ENCODE results near the gene ARL6IP4.

Gene ARL6IP4

DNA sequence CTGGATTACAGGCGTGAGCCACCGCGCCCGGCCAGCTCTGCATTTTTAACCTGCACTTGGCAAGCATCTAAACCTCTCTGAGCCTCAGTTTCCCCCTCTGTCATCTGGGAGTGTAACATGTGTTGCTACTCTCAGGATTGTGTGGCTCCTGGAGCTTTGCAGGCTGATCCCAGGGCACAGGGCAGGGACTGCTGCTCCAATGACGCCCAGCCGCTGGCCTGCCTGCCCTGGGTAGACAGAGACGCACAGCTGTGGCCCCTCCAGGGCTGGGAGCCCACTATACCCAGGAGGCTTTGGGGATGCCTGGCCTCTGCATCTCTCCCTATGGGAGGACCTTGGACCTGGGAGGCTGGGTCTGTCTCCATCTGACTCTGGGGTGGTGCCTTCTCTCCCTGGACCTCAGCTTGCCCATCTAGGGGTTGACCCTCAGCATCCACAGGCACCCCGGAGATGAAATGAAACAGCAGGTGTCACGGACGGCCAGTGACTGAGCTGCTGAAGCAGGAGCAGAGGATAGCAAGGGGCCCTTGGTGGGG lies 13.7 kb downstream of the ARL6IP4 start:
- DNase-seq, result no peak
- Histone ChIP-seq H3K36me3 (replicated peaks) (no peaks in the 10 kb centered on the region), H3K27ac (no peak overlapping the region), H3K4me3 (ENCODE audit: low read depth, low read length) (no peak overlapping the region), H3K27me3 (replicated peaks) (no peaks in the 10 kb centered on the region)
- TF ChIP-seq CTCF (IDR thresholded peaks at IDR 0.05; ENCODE audit: low read depth, low read length, missing control alignments), result no peak
- in situ Hi-C loops (cut with HindIII; ENCODE audit: low pct_ligation_motif_present, low sequenced_read_pairs), result no loop called here

- no peaks in the 10 kb centered on the region for H3K36me3 ChIP-seq (replicated peaks)
- H3K4me3 ChIP-seq (ENCODE audit: low read depth, low read length), result no peak overlapping the region
- TF ChIP-seq CTCF (IDR thresholded peaks at IDR 0.05; ENCODE audit: low read depth, low read length, missing control alignments), result no peak
- H3K27ac ChIP-seq, result no peak overlapping the region
- in situ Hi-C loops (cut with HindIII; ENCODE audit: low pct_ligation_motif_present, low sequenced_read_pairs), result no loop called here
- H3K27me3 ChIP-seq (replicated peaks), result no peaks in the 10 kb centered on the region
- DNase-seq, result no peak
These were observed 14.5 kb downstream of the ARL6IP4 start for GRCh38 chr12:122994781-122995502.

- TF ChIP-seq CTCF (IDR thresholded peaks at IDR 0.05; ENCODE audit: low read depth, low read length, missing control alignments), result no peak
These were observed 15.2 kb downstream of the ARL6IP4 start for GRCh38 chr12:122995503-122996187.

DNA sequence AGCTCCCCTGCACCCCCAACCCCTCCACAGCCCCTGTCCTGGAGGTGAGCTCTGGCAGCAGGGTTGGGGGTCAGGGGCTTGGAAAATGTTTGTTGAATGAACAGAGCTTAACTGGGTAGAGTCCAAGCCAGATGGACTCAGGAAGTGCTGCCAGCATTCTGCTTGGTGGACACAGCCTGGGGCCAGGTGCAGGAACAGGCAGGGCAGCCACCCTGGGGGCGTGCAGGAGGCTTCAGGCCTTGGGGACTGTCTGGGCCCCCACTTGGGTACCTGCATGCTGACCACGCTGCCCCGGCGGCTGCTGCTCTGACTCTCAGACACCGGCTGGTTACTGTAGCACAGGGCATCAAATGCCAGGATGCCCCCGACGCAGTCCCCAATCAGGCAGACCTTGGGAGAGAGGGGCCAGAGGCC lies 15.7 kb downstream of the ARL6IP4 start:
- in situ Hi-C loops (cut with HindIII; ENCODE audit: low pct_ligation_motif_present, low sequenced_read_pairs), result no loop called here
- H3K27me3 ChIP-seq (replicated peaks), result no peaks in the 10 kb centered on the region
- no peak for TF ChIP-seq CTCF (IDR thresholded peaks at IDR 0.05; ENCODE audit: low read depth, low read length, missing control alignments)
- H3K4me3 ChIP-seq (ENCODE audit: low read depth, low read length), result no peak overlapping the region
- H3K27ac ChIP-seq, result no peak overlapping the region
- no peak for DNase-seq
- no peaks in the 10 kb centered on the region for H3K36me3 ChIP-seq (replicated peaks)

More at GRCh38 chr12:122995503-122996187, 15.2 kb downstream of the ARL6IP4 start:
- H3K27me3 ChIP-seq (replicated peaks), result no peaks in the 10 kb centered on the region
- in situ Hi-C loops (cut with HindIII; ENCODE audit: low pct_ligation_motif_present, low sequenced_read_pairs), result no loop called here
- no peak overlapping the region for H3K4me3 ChIP-seq (ENCODE audit: low read depth, low read length)
- no peak for DNase-seq
- no peaks in the 10 kb centered on the region for H3K36me3 ChIP-seq (replicated peaks)
- no peak overlapping the region for H3K27ac ChIP-seq

GRCh38 chr12:122996621-122997342 lies 16.3 kb downstream of the ARL6IP4 start:
- DNase-seq, result no peak
- H3K27me3 ChIP-seq (replicated peaks), result no peaks in the 10 kb centered on the region
- no peak overlapping the region for H3K4me3 ChIP-seq (ENCODE audit: low read depth, low read length)
- H3K36me3 ChIP-seq (replicated peaks), result no peaks in the 10 kb centered on the region
- in situ Hi-C loops (cut with HindIII; ENCODE audit: low pct_ligation_motif_present, low sequenced_read_pairs), result no loop called here
- H3K27ac ChIP-seq, result no peak overlapping the region
- TF ChIP-seq CTCF (IDR thresholded peaks at IDR 0.05; ENCODE audit: low read depth, low read length, missing control alignments), result no peak
